Thyroid gland (tissue), 4 donors: ENCODE results near the gene DCAF8. TPM values are rescaled to one million over a fixed set of nuclear protein-coding genes. Genes with fewer than 3 reads are reported as not detected.

Experiments used
- DNase-seq, 2 donors: peaks; one replicate each; pipeline ENCODE4 v3.0.0-alpha.2; 2019
- H3K27ac ChIP-seq, 3 donors: fragments of 200-600 bp; sonication (generic); 1 replicate in 2 of 3; 2 replicates in 1 of 3; pipeline ENCODE4 v1.5.1; 2016 to 2019; ENCODE audit warnings: mild to moderate bottlenecking in 1 of 3, moderate library complexity in 1 of 3
- H3K27me3 ChIP-seq: fragments of 200-600 bp; sonication (generic); one replicate; pipeline ENCODE4 v1.5.1; 2019
- H3K36me3 ChIP-seq, 2 donors: fragments of 200-600 bp; sonication (generic); one replicate each; pipeline ENCODE4 v1.5.1; 2016 to 2019
- H3K4me1 ChIP-seq, 2 donors: fragments of 200-600 bp; sonication (generic); one replicate each; pipeline ENCODE4 v1.5.1; 2017 to 2019
- H3K4me3 ChIP-seq, 3 donors: fragments of 200-600 bp; sonication (generic); replicated peaks in 1 of 3; 1 replicate in 2 of 3; 2 replicates in 1 of 3; pipeline ENCODE4 v1.5.1; 2016; ENCODE audit warnings: mild to moderate bottlenecking in 1 of 3
- H3K9me3 ChIP-seq: fragments of 200-600 bp; sonication (generic); one replicate; pipeline ENCODE4 v1.5.1; 2017
- CTCF ChIP-seq, 6 experiments: fragments of 200-600 bp in 3 of 6; fragments of 450-650 bp in 3 of 6; sonication (generic) in 3 of 6; IDR thresholded peaks; one replicate each; pipeline ENCODE4 v1.5.1; 2016 to 2019; ENCODE audit warnings: antibody characterized with exemption in 6 of 6, mild to moderate bottlenecking in 2 of 6, inconsistent platforms in 1 of 6, moderate library complexity in 1 of 6
- POLR2A ChIP-seq, 2 donors: fragments of 450-650 bp; IDR thresholded peaks; one replicate each; pipeline ENCODE4 v1.6.1; 2017; ENCODE audit warnings: antibody characterized with exemption in 2 of 2, mild to moderate bottlenecking in 2 of 2, moderate library complexity in 1 of 2
- WGBS, 2 donors: methylation state at CpG; one replicate each; pipeline ENCODE4 v1.1.5; 2017; 5-methylcytosine and 5-hydroxymethylcytosine counted together
- intact Hi-C: fragments of 100-400 bp; cut with DNase I; formaldehyde crosslinking; loops from one replicate; pipeline ENCODE4 v1.15.1; 2023
- total RNA-seq, 4 donors: library from RNA; depleted of rRNA; stranded (reverse); fragments of >200 nt; gene quantifications; one replicate each; pipeline ENCODE4 v1.2.3, GENCODE V29; 2016

The DCAF8 gene
- total RNA-seq, 4 donors from 2014 or later, result 221 to 239 (median 228) TPM

- peak overlapping the region in 2 of 3 donors; percentile 21 to 87 for H3K27ac ChIP-seq
- no peaks in the 10 kb centered on the region for H3K9me3 ChIP-seq
- 51 to 55% methylated on average over 7 of the region's 7 CpGs for WGBS, 2 donors
- intact Hi-C loops, result no loop called here
- no peaks in the 10 kb centered on the region for H3K27me3 ChIP-seq
- DNase-seq, result peak; percentile 41 to 47
- no peak overlapping the region for H3K4me3 ChIP-seq
- no peak for TF ChIP-seq CTCF (IDR thresholded peaks at IDR 0.05)
- no peak for TF ChIP-seq POLR2A (IDR thresholded peaks at IDR 0.05)
- peaks cover 31 to 57% of the 10 kb centered on the region in 2 donors for H3K4me1 ChIP-seq
- H3K36me3 ChIP-seq, result peaks cover 25 to 31% of the 10 kb centered on the region in 2 donors
Observed at GRCh38 chr1:160209321-160210046, 52.9 kb downstream of the DCAF8 start.

- intact Hi-C loops, result no loop called here
Observed at GRCh38 chr1:160208557-160209320, 53.6 kb downstream of the DCAF8 start.

GRCh38 chr1:160207771-160208556 is 54.4 kb downstream of the DCAF8 start:
- Histone ChIP-seq H3K9me3 (no peaks in the 10 kb centered on the region), H3K27me3 (no peaks in the 10 kb centered on the region), H3K27ac (peak overlapping the region in 2 of 3 donors; percentile 32 to 87), H3K4me1 (peaks cover 31 to 57% of the 10 kb centered on the region in 2 donors), H3K36me3 (peaks cover 10 to 16% of the 10 kb centered on the region in 2 donors), H3K4me3 (no peak overlapping the region)
- TF ChIP-seq POLR2A (IDR thresholded peaks at IDR 0.05), result no peak
- TF ChIP-seq CTCF (IDR thresholded peaks at IDR 0.05), result no peak
- intact Hi-C loops, result no loop called here
- no peak for DNase-seq
- 65 to 67% methylated on average over 9 of the region's 9 CpGs for WGBS, 2 donors

More at GRCh38 chr1:160208557-160209320, 53.6 kb downstream of the DCAF8 start:
- Histone ChIP-seq H3K4me3 (no peak overlapping the region), H3K4me1 (peaks cover 31 to 57% of the 10 kb centered on the region in 2 donors), H3K27ac (peak overlapping the region in 2 of 3 donors; percentile 32 to 87), H3K27me3 (no peaks in the 10 kb centered on the region), H3K9me3 (no peaks in the 10 kb centered on the region), H3K36me3 (peaks cover 18 to 24% of the 10 kb centered on the region in 2 donors)
- DNase-seq, result no peak
- TF ChIP-seq POLR2A (IDR thresholded peaks at IDR 0.05), result no peak
- TF ChIP-seq CTCF (IDR thresholded peaks at IDR 0.05), result no peak
- 57 to 73% methylated on average over 6 of the region's 6 CpGs for WGBS, 2 donors

GRCh38 chr1:160207118-160207650 is 55.2 kb downstream of the DCAF8 start:
- Histone ChIP-seq H3K27ac (peak overlapping the region in 2 of 3 donors; percentile 86 to 87), H3K4me1 (peaks cover 31 to 57% of the 10 kb centered on the region in 2 donors), H3K4me3 (no peak overlapping the region), H3K9me3 (no peaks in the 10 kb centered on the region), H3K27me3 (no peaks in the 10 kb centered on the region), H3K36me3 (peaks cover 2 to 9% of the 10 kb centered on the region in 2 donors)
- TF ChIP-seq POLR2A (IDR thresholded peaks at IDR 0.05), result no peak
- no peak for TF ChIP-seq CTCF (IDR thresholded peaks at IDR 0.05)
- intact Hi-C loops, result no loop called here
- no peak for DNase-seq
- 84 to 92% methylated on average over 4 of the region's 4 CpGs for whole genome bisulfite sequencing, 2 donors
